GM19324 (cell line): ENCODE measurements around the gene NDUFAF8.

ENCODE experiments used
- ATAC-seq: cut with Tn5 transposase; IDR thresholded peaks from one replicate; pipeline ENCODE4 v1.9.1; 2021; ENCODE audit warnings: mild to moderate bottlenecking, moderate library complexity; ENCODE audit not compliant: unreplicated experiment, low FRiP score

The NDUFAF8 gene

GRCh38 chr17:81237591-81238489, 1.3 kb upstream of the NDUFAF8 start:
- no peak for ATAC-seq

- ATAC-seq: no peak
Measured at GRCh38 chr17:81238490-81238814, 666 bp upstream of the NDUFAF8 start.

GRCh38 chr17:81239714-81240555, 817 bp downstream of the NDUFAF8 start:
- no peak for ATAC-seq

- ATAC-seq: no peak
Measured at GRCh38 chr17:81240761-81241160, 1.6 kb downstream of the NDUFAF8 start.

DNA sequence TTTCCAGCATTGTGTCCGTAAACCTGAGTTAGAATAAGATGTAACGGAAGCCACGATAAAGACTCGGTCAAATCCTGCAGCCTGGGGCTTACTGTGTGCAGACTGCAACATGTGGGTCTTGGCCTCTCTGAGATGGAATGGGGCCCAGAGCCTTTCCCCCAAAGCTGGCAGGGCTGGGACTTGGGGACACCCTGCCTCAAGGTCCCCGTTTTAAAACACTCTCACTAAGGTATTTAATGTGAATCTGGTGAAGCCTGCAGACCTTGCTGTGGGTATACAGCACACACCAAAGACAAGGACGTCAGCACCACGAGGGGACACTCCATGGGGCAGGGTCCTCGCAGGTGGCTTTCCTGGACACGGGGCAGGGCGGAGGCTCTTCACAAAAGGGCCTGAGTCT, 2.1 kb downstream of the NDUFAF8 start:
- ATAC-seq: no peak

GRCh38 chr17:81241648-81242420, 2.7 kb downstream of the NDUFAF8 start:
- no peak for ATAC-seq

GRCh38 chr17:81242421-81243332, 3.6 kb downstream of the NDUFAF8 start:
- no peak for ATAC-seq

DNA sequence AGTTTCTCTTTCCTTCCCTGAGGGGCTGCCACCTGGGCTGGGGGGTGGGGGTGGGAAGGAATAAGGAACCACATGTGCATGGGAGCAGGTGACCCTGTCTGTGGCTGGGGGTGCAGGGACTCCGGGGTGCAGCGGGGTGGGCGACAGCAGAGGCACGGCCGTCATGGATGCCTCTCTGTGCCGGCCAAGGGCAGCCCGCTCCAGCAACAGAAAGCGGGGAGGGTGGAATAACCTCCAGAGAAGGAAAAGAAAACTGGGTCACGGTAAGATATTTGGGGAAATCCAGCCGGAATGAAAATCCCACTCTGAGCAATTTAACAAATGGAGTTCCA, 4.2 kb downstream of the NDUFAF8 start:
- ATAC-seq: no peak

GRCh38 chr17:81244358-81245023, 5.4 kb downstream of the NDUFAF8 start:
- ATAC-seq: no peak

DNA sequence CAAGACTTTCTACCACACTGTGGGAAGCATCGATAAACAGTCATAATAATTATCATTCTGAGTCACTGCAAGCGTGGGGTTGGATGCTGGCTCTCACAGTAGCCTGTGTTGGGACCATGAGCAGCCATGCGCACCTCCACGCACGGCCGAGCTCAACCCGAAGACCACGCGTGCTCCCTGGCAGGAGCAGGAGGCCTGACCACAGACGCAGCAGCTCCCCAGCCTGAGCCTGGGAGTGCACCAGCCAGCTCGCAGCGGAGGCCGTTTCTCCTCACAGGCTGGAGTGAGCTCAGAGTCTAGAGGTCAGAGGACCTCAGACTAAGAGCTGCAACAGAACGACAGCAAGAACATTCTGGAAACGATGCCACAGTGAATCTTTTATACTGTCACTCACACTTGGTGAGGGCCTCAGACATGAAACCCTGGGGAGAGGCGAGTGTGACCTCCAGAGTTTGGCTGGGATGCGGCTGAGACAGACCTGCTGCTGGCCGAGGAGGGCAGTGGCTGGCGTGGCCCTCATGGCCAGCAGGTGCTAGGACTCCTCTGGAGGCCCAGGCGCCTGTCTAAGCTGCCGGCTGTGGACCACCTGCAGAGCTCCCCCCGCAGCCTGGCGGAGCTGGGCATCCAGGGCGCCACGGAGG, 6.0 kb downstream of the NDUFAF8 start:
- no peak for ATAC-seq

DNA sequence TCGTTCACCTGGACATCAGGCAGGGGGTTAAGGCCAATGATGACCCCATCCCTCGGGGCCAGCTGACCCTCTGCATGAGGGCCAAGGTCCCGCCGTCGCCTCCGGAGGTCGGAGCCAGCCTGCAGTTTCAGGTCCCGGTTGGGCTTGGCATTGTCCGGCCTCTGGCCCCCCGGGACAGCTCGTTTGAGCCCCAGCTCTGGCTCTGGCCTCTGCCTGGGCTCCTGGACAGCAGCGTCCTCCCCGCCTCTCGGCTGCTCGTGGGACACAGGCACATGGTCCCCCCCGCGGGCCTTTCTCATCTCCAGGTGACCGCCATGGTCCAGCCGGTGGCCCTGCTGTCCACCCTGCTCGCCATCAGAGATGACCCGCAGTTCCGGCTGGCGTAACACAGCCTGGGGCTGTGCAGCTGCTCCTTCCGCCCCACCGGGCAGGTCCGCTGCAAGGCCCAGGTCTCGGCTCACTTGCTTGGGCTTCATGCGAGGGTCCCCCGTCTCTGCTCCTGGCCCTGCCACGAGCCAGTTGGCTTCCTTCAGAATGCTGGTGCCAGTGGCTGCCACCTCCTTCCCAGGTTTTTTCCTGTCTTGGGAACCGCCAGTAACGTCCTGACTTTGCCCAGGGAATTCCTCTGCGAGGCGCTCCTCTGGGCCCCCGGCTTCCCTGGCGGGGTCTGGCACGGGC, 6.7 kb downstream of the NDUFAF8 start:
- ATAC-seq: no peak

- no peak for ATAC-seq
Measured at GRCh38 chr17:81246343-81246670, 7.2 kb downstream of the NDUFAF8 start.

GRCh38 chr17:81246679-81247338, 7.7 kb downstream of the NDUFAF8 start:
- ATAC-seq: no peak

GRCh38 chr17:81247339-81247990, 8.3 kb downstream of the NDUFAF8 start:
- no peak for ATAC-seq

DNA sequence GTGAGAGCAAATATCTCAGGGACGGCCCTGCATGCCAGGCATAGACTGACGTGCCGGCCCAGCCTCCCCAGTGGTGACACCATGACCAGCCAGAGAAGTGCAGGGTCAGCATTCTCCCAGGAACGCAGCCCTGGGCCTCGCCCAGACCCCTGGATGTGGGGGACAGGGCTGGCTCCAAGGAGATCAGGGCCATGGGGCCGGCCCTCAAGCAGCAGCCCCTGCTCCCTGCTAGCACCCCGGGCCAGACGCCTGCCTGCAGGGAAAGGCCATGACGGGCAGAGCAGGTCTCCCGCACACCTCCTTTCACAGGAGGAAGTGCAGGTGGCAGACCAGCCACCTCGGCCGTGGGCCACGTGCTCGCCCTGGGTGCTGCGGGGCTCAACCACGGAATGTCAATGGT, 9.5 kb downstream of the NDUFAF8 start:
- no peak for ATAC-seq

- no peak for ATAC-seq
Measured at GRCh38 chr17:81249223-81250040, 10.3 kb downstream of the NDUFAF8 start.
